WTC11 (cell line): ENCODE measurements around the gene MACROD2. TPM values are rescaled to one million over a fixed set of nuclear protein-coding genes. Genes with fewer than 3 reads are reported as not detected.

ENCODE experiments used
- ATAC-seq: fragments of 200-7000 bp; cut with Tn5 transposase; 2 replicates; pipeline ENCODE4 v1.10.0; 2021; ENCODE audit warnings: mild to moderate bottlenecking, moderate library complexity
- CTCF ChIA-PET: fragments of 300-600 bp; sonication (Branson Sonifier 250); formaldehyde crosslinking; loops from one replicate; lab custom pipeline; 2021; ENCODE audit warnings: antibody characterized with exemption; lab: Charles Lee
- POLR2A ChIA-PET: fragments of 350-600 bp; sonication (Branson Sonifier 250); formaldehyde crosslinking; loops from one replicate; lab custom pipeline; 2021; ENCODE audit warnings: antibody characterized with exemption; lab: Charles Lee
- DNase-seq: peaks from one replicate; pipeline ENCODE4 v3.0.0; 2021; ENCODE audit warnings: low spot score
- H3K27ac Mint-ChIP-seq: 2 replicates; pipeline ENCODE4 v1.8.0; 2021; ENCODE audit warnings: mixed read lengths
- H3K27me3 Mint-ChIP-seq: 2 replicates; pipeline ENCODE4 v1.8.0; 2021; ENCODE audit warnings: low read depth, mild to moderate bottlenecking, moderate library complexity, mixed read lengths
- H3K36me3 Mint-ChIP-seq: 2 replicates; pipeline ENCODE4 v1.8.0; 2021; ENCODE audit warnings: mixed read lengths
- H3K4me1 Mint-ChIP-seq: 2 replicates; pipeline ENCODE4 v1.8.0; 2022; ENCODE audit warnings: mixed read lengths
- H3K4me3 Mint-ChIP-seq: 2 replicates; pipeline ENCODE4 v1.8.0; 2021; ENCODE audit warnings: mild to moderate bottlenecking, moderate library complexity, mixed read lengths
- H3K9me3 Mint-ChIP-seq: 2 replicates; pipeline ENCODE4 v1.8.0; 2021; ENCODE audit warnings: mixed read lengths
- ATF1 ChIP-seq: sonication (generic); formaldehyde crosslinking; IDR thresholded peaks from 2 replicates; pipeline ENCODE4 v1.8.1; 2023; ENCODE audit warnings: mild to moderate bottlenecking, moderate library complexity, missing genetic modification reagents
- ATF2 ChIP-seq: sonication (generic); formaldehyde crosslinking; IDR thresholded peaks from 2 replicates; pipeline ENCODE4 v1.8.1; 2022; ENCODE audit warnings: low read depth, missing genetic modification reagents, borderline replicate concordance
- ATF3 ChIP-seq: sonication (generic); formaldehyde crosslinking; conservative IDR thresholded peaks from 2 replicates; pipeline ENCODE4 v1.8.1; 2022; ENCODE audit warnings: mild to moderate bottlenecking, missing genetic modification reagents
- CDX4 ChIP-seq: fragments of 250-450 bp; sonication (Bioruptor Pico); IDR thresholded peaks from 2 replicates; pipeline ENCODE4 v1.9.0; 2021; ENCODE audit warnings: moderate library complexity, mild to moderate bottlenecking, inconsistent platforms, borderline replicate concordance
- CREB1 ChIP-seq: sonication (generic); formaldehyde crosslinking; IDR thresholded peaks from 2 replicates; pipeline ENCODE4 v1.8.0; 2023; ENCODE audit warnings: mild to moderate bottlenecking, missing genetic modification reagents
- E2F4 ChIP-seq: sonication (generic); formaldehyde crosslinking; IDR thresholded peaks from 2 replicates; pipeline ENCODE4 v1.8.1; 2022; ENCODE audit warnings: low read depth, mild to moderate bottlenecking, moderate library complexity, missing genetic modification reagents, borderline replicate concordance
- FOXP4 ChIP-seq: sonication (generic); formaldehyde crosslinking; IDR thresholded peaks from 2 replicates; pipeline ENCODE4 v1.8.0; 2022; ENCODE audit warnings: mild to moderate bottlenecking, missing genetic modification reagents
- GRHL2 ChIP-seq: fragments of 250-450 bp; sonication (Bioruptor Pico); IDR thresholded peaks from 2 replicates; pipeline ENCODE4 v1.8.0; 2022; ENCODE audit warnings: mild to moderate bottlenecking, moderate library complexity; ENCODE audit not compliant: insufficient replicate concordance, severe bottlenecking
- NFE2L1 ChIP-seq: sonication (generic); formaldehyde crosslinking; IDR thresholded peaks from 2 replicates; pipeline ENCODE4 v1.8.1; 2023; ENCODE audit warnings: missing genetic modification reagents
- TP53 ChIP-seq: sonication (generic); formaldehyde crosslinking; IDR thresholded peaks from 2 replicates; pipeline ENCODE4 v1.8.1; 2023; ENCODE audit warnings: mild to moderate bottlenecking, missing genetic modification reagents
- USF1 ChIP-seq: sonication (generic); formaldehyde crosslinking; IDR thresholded peaks from 2 replicates; pipeline ENCODE4 v1.8.0; 2022; ENCODE audit warnings: mild to moderate bottlenecking, missing genetic modification reagents
- ZNF121 ChIP-seq: sonication (generic); formaldehyde crosslinking; IDR thresholded peaks from 2 replicates; pipeline ENCODE4 v1.8.0; 2023; ENCODE audit warnings: missing genetic modification reagents
- ZNF138 ChIP-seq: sonication (generic); formaldehyde crosslinking; conservative IDR thresholded peaks from 2 replicates; pipeline ENCODE4 v1.8.1; 2022; ENCODE audit warnings: mild to moderate bottlenecking, moderate library complexity, missing genetic modification reagents
- ZNF219 ChIP-seq: sonication (generic); formaldehyde crosslinking; IDR thresholded peaks from 2 replicates; pipeline ENCODE4 v1.8.0; 2023; ENCODE audit warnings: missing genetic modification reagents, mild to moderate bottlenecking, borderline replicate concordance
- ZNF232 ChIP-seq: sonication (generic); formaldehyde crosslinking; IDR thresholded peaks from 2 replicates; pipeline ENCODE4 v1.8.0; 2022; ENCODE audit warnings: mild to moderate bottlenecking, missing genetic modification reagents
- ZNF317 ChIP-seq: sonication (generic); formaldehyde crosslinking; IDR thresholded peaks from 2 replicates; pipeline ENCODE4 v1.8.1; 2023; ENCODE audit warnings: low read depth, mild to moderate bottlenecking, moderate library complexity, missing genetic modification reagents, borderline replicate concordance
- ZNF396 ChIP-seq: fragments of 250-450 bp; sonication (Bioruptor Pico); IDR thresholded peaks from 2 replicates; pipeline ENCODE4 v1.8.0; 2021; ENCODE audit warnings: mild to moderate bottlenecking, moderate library complexity, borderline replicate concordance
- ZNF425 ChIP-seq: fragments of 250-450 bp; sonication (Bioruptor Pico); conservative IDR thresholded peaks from 2 replicates; pipeline ENCODE4 v1.9.0; 2021; ENCODE audit warnings: mild to moderate bottlenecking
- ZNF671 ChIP-seq: fragments of 250-450 bp; sonication (Bioruptor Pico); IDR thresholded peaks from 2 replicates; pipeline ENCODE4 v1.8.0; 2021; ENCODE audit warnings: mild to moderate bottlenecking
- total RNA-seq: library from RNA; stranded (reverse); gene quantifications from 3 replicates; pipeline ENCODE4 v1.2.3, GENCODE V29; 2021

Gene MACROD2
- total RNA-seq, 1 experiment from 2014 or later, result 4.1 TPM

GRCh38 chr20:15447549-15447948 lies 1452.2 kb downstream of the MACROD2 start (continued):
- TF ChIP-seq USF1 (no peak), GRHL2 (no peak), ZNF396 (CRISPR knock-in tag) (no peak), ATF3 (CRISPR knock-in tag) (no peak), ATF1 (CRISPR knock-in tag) (no peak), ZNF219 (CRISPR knock-in tag) (no peak), NFE2L1 (CRISPR knock-in tag) (no peak), ZNF425 (CRISPR knock-in tag) (no peak), TP53 (no peak), ZNF121 (CRISPR knock-in tag) (no peak)

- H3K27ac Mint-ChIP-seq, result no peak overlapping the region
- no peaks in the 10 kb centered on the region for H3K9me3 Mint-ChIP-seq
- H3K4me1 Mint-ChIP-seq, result 0 out of 2 replicates have a peak, but pooled peaks cover 3% of the 10 kb centered on the region
- no peaks in the 10 kb centered on the region for H3K36me3 Mint-ChIP-seq
- no peak for ATAC-seq
- DNase-seq, result no peak
- no peak for TF ChIP-seq CREB1
- no peak for TF ChIP-seq ZNF232
- no peak for TF ChIP-seq ZNF671
- TF ChIP-seq E2F4 (CRISPR knock-in tag), result no peak
- no peak for TF ChIP-seq CDX4 (CRISPR knock-in tag)
- TF ChIP-seq ZNF317, result no peak
- TF ChIP-seq FOXP4 (CRISPR knock-in tag), result no peak
- no peak for TF ChIP-seq ATF2 (CRISPR knock-in tag)
- no peak for TF ChIP-seq ZNF138 (CRISPR knock-in tag)
- H3K4me3 Mint-ChIP-seq, result no peak overlapping the region
- ChIA-PET POLR2A (no interaction called here), CTCF (no interaction called here)
- no peaks in the 10 kb centered on the region for H3K27me3 Mint-ChIP-seq
Measured at GRCh38 chr20:15449061-15449460, 1453.7 kb downstream of the MACROD2 start.
